Measurements from ENCODE around the gene USB1.

Gene USB1

DNA sequence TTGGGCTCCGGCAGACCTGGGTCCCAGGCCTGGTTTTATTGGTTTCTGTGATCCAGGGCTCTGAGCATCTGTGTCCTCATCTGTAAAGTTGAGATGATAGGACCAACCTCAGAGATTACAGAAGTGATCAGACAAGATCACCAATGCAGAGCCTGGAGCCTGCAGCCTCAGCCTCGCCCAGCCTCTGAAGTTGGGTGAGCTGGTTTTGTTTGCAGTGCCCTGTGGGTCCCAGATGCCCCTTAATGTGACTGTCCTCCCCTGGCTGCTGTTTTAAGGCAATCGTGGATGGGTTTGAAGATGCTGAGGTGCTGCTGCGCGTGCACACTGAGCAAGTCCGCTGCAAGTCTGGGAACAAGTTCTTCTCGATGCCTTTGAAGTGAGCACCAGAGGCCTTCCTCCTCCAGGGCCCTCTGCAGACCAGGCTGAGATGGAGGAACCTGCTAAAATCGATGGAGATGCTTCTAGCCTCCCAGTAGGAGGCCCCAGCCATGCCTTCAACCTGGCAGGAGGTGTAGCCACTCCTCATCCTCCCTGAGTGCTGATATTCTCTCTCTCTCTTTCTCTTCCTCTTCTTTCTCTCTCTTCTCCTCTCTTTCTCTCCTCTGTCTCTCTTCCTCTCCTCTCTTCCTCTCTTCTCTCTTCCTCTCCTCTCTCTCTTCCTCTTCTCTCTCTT, 18.8 kb downstream of the USB1 start:
- DNase-seq (ENCODE audit: low spot score): no peak

DNA sequence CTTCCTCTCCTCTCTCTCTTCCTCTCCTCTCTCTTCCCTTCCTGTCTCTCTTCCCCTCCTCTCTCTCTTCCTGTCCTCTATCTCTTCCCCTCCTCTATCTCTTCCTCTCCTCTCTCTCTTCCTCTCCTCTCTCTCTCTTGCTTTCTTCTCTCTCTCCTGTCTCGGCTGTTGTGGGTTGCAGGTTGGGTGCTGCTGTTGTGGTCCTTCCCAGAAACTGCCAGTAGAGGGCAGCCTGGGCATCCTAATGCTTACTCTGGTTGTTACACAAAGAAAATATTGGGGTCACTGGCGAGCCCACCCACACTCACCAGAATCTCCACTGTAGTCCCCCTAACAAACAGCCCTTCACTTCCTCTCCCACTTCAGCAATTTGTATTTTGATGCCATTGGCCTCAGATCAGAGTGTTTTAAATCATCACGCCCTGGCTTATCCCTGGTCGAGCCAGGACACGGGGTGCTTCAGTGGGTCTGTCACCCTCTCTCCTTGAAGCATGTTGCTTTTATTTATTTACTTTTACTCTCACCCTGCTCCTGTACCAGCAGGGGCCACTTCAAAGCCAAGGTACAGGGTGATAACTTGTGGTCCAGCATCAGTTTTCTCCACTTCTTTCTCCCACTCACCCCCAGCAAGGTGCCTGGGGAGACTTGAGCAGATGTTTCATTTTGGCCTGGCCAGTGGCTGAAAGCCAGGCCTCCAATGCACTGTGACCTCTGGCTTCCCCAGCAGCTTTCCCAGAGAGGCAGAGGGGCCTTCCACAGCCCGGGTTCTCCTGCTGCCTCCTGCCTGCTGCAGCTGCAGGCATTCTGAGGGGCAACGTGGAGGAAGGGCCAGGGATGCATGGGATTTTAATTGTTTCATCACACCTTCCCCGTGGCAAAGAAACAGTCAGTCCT, 19.7 kb downstream of the USB1 start:
- DNase-seq (ENCODE audit: low spot score): peak; percentile 56

DNA sequence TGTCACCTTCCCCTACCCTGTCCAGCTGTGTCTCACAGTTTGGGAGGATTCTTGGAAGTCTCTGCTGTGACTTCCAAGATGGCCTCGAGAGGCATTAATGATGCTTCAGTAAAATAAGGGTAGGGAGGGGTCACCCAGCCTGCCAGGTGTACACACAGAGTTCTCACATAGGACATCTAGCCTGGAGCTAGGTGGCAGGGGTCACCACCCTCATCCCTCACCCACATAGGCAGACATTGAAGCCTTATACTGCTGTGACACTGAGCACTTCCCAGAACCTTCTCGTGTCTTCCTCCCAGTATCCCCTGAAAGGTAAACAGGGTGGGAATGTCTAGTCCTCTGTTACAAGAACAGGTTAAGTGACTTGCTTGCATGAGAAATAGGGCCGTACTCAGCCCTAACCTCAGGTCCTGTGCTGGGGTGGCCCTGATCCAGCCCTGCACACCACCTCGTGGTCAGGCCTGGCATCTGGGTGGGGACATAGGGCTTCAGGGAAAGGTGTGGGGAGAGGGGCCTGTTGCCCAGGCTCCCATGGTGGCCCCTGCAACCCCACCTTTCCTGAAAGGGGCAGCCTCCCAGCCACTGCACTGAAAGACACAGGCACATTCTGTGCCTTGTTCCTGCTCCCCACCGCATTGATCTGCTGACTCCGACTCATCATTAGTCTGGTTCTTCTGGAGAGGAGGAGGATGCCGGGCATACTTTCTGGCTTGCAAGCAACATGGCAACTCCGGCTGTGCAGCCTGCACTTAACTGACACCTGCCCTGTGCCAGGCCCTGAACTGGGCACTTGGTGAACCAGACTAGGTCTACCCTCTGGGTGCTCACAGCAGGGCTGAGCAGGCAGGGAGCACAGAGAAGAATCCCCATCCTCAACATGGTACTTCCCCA, 20.7 kb downstream of the USB1 start:
- peak; percentile 56 for DNase-seq (ENCODE audit: low spot score)

DNA sequence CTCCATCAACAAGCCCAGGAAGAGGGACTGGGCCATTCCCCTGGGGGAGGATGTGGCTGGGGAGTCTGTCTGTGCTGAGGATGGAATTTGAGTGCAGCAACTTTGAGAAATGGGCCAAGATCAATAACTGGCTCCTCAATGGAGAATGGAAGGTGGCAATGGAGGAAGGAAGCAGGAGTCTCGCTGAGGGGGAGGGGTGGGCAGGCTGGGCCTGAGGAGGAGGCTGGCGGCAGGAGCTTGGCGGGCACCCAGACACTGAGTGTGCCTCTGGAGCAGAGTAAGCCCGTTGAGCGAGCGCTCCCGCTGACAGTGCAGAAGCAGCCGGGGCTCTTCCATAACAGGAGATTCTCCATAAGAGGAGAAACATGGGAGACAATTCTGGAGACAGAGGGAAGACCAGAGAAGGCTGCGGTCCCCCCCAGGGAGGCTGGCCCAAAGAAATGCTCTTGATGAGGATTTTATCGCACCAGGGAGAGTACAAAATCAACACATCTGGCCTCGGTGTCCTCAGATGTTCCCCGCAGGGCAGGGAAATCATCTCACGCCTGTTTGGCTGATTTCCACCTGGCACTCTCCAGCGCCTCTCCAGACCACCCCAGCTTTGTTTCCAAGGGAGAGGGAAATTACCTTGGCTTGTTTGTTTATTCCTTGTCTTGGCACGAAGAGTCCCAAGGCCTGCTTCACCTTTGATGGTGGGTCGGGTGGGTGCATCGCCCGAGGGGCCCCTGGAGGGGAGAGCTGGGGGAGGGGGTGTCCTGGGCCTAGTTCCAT, 21.6 kb downstream of the USB1 start:
- peak; percentile 67 for DNase-seq (ENCODE audit: low spot score)

DNA sequence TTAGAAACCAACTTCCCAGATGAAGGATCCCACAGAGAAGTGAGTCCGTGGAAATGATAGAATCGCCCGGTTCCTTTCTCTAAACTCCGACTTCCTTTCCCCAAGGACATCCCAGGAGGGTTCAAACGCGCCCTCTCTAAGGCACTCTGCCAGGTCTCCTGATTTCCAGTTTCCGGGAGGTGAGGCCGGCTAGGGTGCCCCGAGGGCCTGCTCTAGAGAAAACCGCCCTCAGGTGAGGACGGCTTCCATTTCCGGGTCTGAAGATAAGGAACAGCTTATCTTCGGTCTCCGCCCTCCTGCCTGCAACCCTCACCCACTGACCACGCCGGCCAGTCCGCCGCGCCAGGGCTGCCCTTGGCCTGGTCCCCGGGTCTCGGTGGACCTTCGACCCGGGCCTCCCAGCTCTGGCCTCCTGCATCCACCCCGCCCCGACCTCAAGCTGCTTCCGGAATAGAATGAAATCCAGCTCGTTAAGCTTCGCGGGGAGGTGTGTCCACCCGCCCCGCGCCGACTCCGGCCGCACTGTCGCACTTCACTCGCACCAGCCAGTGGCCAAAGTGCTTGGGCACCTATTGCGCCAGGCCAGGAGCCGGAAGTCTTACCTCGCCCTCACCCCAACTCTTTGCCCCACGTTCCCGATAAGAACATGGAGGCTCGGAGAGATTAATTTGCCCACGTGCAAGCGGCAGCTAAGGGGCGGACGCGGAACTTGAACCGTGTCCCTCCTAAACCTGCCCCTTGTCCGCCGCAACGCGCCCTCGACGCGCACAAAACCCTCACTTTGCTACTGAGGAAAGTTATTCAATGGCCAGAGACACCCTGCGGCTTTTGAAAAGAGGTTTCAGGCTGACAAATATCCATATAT, 23.5 kb downstream of the USB1 start:
- no peak for DNase-seq (ENCODE audit: low spot score)

DNA sequence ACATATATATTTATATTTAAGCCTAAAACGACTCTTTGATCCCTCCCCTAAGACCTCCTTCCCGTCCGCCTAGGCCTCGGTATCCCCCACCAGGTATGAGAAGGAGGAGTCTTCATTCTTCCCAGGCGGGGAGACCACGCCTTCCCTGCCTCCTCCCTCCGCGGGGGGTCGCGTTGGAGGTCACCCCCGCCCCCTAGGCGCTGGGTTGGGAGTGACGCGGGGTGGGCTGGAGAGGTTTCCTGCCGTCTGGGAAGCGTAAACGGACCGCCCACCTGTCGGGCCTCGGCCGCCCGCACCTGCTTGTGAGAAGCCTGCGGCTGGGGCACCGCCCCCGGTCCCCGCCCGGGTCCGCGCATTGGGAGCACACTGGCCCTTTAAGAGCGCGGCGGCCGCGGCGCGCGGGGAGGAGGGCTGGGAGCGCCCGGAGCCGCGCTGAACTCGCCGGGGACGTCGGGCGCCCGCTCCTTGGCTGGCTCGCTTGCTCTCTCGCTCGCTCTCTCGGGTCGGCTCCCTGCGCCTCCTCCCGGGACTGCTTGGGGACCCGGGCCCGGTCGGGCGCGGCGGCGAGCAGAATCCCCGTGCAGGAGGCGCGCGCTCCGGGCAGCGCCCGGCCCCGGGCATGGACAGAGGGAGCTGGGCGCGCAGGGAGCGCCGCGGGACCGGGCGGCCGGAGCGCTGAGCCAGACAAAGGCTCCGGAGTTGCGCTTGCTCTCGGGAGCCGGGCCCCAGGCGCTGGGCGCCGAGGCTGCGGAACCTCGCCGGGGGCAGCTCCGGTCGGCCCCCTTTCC, 24.3 kb downstream of the USB1 start, which contains the start of gene MMP15:
TSS of gene MMP15 (plus strand) at position 404 of the 788 bp plus-strand sequence. CDS start 597 bp downstream, outside the sequence.
- DNase-seq (ENCODE audit: low spot score): peak; percentile 74

DNA sequence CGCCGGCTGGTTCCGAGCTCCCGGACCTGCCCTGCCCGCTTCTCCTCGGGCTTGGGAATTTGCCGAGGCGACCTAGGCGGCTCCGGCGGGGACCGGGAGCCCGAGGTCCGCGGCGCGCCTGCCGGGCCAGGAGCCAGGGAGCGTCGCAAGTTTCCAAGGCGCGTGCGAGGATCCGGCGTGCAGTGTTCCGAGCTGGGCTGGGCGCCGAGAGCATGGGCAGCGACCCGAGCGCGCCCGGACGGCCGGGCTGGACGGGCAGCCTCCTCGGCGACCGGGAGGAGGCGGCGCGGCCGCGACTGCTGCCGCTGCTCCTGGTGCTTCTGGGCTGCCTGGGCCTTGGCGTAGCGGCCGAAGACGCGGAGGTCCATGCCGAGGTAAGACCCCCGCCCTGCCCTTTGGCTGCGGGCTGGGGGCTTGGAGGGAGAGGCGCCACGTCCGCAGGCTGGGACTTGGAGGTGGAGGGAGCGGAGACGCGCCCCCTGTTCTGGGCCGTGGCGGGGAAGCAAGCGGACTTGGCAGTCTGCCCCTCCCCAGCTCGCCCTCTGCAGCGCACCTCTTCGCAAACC, 25.0 kb downstream of the USB1 start:
- peak; percentile 67 for DNase-seq (ENCODE audit: low spot score)

DNA sequence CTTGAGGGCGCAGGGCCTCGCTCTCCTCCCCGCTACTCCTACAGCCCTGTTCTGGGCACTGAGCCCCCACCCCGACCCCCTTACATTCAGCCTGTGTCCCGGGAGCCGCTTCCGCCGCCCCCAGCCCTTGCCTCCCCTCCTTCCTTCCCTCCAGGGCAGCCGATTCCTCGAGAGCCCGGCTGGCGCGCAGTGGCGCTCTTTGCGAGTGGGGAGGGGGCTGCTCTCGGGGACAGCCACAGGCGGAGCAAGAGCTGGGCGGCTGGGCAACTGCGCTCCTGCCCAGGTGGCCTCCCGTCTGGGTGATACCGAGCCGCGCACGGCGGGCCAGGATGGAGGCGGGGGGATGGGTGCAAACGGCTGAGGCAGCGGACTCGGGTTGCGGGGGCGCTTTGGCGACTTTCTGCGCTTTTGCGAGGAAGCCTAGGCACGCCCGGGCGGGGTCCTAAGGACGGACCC, 25.5 kb downstream of the USB1 start:
- DNase-seq (ENCODE audit: low spot score): no peak

DNA sequence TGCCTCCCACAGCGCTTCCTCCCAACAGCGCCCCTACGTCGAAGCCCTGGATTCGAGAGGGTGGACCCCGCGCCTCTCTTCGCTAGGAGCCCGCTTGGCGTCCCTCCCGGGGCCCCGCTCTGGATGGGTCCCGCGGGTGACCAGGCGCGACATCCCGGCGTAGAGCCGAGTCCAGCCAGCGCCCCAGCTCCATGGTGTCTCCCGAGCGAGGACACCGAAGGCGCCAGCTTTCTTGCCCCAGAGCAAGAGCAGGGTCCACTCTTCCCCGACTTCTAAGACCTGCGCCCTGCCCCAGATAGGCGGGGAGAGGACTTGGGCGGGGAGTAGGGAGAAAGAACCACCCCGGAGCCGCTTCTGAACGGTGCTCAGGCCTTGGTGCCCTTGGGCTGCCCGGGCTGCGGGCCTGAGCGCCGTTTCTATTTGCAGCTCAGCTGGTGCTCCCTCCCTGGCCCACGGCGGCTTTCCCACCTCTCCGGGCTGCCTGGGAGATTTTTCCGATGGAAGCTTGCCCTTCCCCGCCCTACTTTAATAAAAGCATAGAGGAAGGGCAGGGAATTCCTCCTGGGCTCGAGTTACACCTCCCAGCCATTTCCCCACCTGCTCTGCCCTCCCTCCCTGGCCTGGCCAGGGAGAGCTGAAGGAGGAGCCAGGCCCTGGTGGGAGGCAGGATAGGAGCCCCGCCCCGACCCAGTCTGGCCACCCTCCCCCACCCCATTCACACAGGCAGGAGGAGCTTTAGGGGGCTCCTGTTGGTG, 26.1 kb downstream of the USB1 start:
- no peak for DNase-seq (ENCODE audit: low spot score)

DNA sequence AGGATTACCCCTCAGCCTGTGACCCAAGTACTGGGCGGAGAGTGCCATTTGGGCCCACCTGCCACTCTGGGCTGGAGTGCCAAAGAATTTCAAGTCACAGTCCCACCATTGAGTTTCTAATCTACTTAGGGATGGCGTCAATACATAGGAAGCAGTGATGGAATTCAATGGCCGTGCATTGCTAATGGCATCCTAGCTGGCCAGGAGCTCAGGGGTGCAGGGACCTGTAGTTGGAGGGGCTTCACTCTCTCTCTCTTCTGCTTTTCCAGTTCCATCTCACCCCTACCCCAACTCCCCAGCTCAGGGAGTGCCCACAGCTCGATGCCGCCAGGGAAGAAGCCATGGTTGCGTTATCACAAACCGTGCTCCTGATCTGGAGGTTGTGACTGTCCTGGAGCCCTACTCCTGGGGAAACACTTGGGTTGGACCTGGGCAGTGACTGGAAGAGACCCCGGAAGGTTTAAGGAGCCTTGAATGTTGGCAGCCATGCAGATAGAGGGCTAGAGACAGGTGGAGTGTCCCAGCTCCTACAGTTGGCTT, 26.8 kb downstream of the USB1 start:
- DNase-seq (ENCODE audit: low spot score): no peak

DNA sequence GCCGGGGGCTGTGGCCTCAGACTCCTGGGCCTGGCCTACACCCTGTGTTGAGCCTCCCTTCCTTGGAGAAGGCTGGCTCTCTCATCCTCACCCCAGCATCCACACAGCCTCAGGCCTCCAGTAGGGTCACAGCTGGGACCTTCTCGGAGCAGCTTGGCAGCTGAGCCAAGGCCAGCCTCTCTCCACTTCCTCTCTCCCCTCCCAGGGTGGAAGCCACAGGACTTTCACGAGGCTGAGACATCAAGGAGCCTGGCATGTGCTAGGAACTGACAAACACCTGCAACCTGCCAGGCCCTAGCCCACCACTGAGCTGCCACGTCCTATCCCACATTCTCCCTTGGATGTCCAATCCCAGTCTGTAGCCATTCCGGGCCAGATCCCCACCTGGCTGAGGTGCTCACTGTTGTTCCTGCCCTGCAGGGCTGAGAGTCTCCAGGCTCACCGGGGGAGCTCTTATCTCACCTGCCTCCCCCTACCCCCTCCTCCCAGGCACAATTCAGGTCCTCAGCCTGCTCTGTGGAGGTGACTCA, 27.4 kb downstream of the USB1 start:
- DNase-seq (ENCODE audit: low spot score): no peak

DNA sequence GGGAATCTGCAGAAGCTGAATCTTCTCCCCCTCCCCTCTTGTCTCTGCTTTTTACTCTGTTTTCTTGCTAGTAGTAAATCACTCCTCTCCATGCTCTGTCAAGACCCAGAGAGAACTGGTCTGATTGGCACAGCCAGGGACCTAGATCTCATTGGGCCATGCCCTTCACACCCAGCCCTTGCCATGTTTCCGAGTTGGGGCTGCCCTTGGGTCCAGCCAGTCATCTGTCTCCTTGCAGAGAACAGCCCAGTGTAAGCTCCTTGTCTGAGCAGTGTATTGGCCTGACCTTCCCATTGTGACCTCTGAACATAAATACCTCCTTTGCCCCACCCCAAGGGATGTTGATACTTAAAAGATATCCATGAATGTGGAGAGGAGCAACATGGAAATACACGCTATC, 28.2 kb downstream of the USB1 start:
- DNase-seq (ENCODE audit: low spot score): no peak

DNA sequence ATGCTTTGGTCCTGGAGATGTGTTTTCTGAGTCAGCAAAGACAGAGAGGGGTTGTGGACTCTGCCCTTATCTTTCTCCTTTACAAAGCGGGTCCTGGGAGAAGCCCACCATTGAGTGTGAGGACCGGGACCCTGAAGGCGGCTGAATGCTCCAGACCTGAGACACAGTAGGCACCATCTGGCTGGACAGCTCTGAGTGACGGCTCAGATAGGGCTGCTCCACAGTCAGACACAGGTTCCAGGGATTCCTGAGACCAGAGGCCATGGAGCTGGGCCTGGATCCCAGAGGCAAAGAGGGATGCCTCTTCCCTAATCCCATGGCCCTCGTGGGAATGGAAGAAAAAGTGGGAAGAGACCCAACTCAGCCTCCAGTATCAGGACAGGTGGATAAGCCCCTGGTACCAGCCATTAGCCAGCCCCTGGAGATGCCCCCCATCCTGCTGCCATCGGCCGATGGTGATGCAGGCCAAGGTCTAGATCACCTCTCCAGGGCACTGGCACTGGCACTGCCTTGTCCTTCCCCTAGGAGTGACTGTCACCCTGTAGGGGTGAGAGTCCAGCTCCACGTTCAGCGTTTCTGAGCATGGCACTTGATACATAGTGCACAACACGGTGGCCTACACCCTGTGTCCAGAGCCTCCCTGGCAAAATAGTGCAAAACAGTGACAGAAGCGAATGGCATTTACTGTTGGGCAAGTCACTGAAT, 29.1 kb downstream of the USB1 start:
- DNase-seq (ENCODE audit: low spot score): no peak

DNA sequence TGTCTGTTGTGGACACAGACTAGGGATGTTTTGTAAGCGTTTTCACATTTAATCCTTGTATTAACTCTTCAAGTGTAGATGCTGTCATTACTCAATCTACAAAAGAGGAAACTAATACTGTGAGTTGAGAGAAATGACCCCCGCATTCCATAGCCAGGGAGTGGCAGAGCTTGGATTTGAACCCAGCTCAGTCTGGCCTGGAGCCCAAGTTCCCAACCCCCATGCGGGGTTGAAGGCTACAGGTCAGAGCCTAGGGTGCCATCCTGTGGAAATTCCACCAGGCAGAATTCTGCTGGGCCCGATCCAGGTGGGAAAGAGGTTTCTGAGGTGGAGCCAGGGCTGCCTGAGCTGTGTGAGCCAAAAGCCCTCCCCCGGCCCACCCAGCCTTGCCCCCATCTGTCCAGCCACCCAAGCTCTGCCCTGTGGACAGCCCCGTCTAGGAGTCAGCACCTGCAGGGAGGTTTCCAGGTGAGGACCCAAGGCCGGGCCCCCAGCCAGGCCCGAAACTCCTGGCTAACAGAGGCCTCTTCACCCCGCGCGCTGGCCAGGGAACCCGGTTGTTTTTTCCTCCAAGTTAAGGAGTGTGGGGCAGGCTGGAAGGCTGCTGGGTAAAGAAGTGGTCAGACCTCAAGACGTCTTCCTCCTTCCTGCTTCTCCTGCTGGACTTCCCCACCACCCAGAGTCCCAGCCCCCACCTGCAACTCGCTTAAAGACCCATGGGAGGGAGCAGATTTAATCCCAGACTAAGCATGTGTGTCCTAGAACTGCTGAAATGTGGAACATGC, 30.0 kb downstream of the USB1 start:
- no peak for DNase-seq (ENCODE audit: low spot score)

DNA sequence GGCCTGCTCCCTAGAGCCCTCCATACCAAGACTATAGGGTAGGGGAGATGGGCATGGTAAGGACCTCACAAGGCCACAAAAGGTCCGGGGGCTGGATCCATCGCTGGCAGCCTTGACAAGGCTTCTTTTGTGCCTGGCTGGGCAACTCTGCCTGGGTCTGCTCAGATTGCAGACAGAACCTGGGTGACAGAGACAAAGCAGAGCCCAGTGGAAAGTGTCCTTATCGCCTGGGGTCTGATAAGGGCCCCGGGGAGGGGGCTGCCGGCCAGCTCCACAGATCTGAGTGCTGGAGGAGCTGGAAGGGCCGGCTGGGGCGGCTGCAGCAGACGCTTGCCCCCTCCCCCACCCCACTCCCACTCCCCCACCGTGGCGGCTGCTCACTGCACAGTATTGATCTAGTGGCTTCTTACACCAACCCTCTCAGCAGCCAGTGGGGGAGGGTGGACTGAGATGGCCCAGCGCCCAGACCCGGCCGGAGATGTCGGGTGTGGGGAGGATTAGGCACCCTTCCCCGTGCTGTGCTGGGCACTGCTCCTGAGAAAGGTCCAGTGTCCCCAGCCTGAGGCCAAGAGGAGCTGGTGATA, 31.6 kb downstream of the USB1 start:
- no peak for DNase-seq (ENCODE audit: low spot score)

DNA sequence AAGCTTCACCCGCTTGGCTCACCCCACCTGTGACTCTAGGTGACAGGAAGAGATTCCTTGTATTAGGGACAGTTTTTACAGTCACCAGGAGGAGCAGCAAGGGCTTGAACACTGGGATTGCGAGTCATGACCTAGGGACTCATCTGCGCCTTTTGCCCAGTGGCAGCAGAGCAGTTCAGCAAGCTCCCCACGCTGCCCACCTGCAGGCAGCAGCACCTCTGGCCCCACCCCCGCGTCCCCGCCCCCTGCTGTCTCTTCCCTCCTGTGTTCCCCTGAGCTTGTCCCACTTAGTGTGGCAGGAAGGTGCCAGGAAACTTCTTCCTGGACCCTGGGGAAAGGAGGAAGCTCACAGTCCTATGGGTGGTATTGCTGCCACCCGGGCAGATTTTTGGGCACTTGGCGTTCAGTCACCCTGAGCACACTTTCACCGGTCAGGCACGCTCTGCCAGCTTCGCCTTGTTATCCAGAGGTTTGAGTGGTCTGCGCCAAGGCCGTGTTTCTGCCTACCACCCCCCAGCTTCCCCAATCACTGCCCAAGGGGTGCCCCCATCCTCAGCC, 33.0 kb downstream of the USB1 start:
- DNase-seq (ENCODE audit: low spot score): no peak
